Trophoblast cell (in vitro differentiated cells and primary cell): ENCODE results near the gene MAD2L2.

ENCODE experiments used
- DNase-seq, 2 donors: peaks; one replicate each; pipeline ENCODE4 v3.0.0-alpha.2; 2016
- H2AFZ ChIP-seq: 2 replicates; pipeline ENCODE4 v1.6.1; 2013; ENCODE audit warnings: low read length, moderate library complexity, mild to moderate bottlenecking; ENCODE audit not compliant: insufficient read depth, poor library complexity
- H2AK5ac ChIP-seq: 2 replicates; pipeline ENCODE4 v1.6.1; 2013; ENCODE audit warnings: mild to moderate bottlenecking, low read length
- H2BK120ac ChIP-seq: 2 replicates; pipeline ENCODE4 v1.6.1; 2013; ENCODE audit warnings: low read length, mild to moderate bottlenecking, moderate library complexity; ENCODE audit not compliant: insufficient read depth, poor library complexity
- H2BK12ac ChIP-seq: 2 replicates; pipeline ENCODE4 v1.6.1; 2013; ENCODE audit warnings: mild to moderate bottlenecking, low read length, moderate library complexity
- H2BK5ac ChIP-seq: 2 replicates; pipeline ENCODE4 v1.6.1; 2013; ENCODE audit warnings: low read length, low read depth, moderate library complexity, mild to moderate bottlenecking; ENCODE audit not compliant: poor library complexity
- H3K14ac ChIP-seq: 2 replicates; pipeline ENCODE4 v1.6.1; 2013; ENCODE audit warnings: mild to moderate bottlenecking, low read length
- H3K18ac ChIP-seq: 2 replicates; pipeline ENCODE4 v1.6.1; 2013; ENCODE audit warnings: mild to moderate bottlenecking, low read length
- H3K23ac ChIP-seq: 2 replicates; pipeline ENCODE4 v1.6.1; 2013; ENCODE audit warnings: low read length
- H3K27ac ChIP-seq: 2 replicates; pipeline ENCODE4 v1.5.1; 2013; ENCODE audit warnings: low read depth, mild to moderate bottlenecking, inconsistent platforms, low read length, moderate library complexity
- H3K27me3 ChIP-seq: 2 replicates; pipeline ENCODE4 v1.6.1; 2013; ENCODE audit warnings: inconsistent platforms, mild to moderate bottlenecking, low read length, moderate library complexity; ENCODE audit not compliant: insufficient read depth
- H3K36me3 ChIP-seq, 2 experiments: 1 replicate in 1 of 2; 2 replicates in 1 of 2; pipeline ENCODE4 v1.6.1; 2013; ENCODE audit warnings: low read length in 2 of 2, mild to moderate bottlenecking in 2 of 2, moderate library complexity in 1 of 2; ENCODE audit not compliant: insufficient read depth in 2 of 2, control insufficient read depth in 1 of 2
- H3K4ac ChIP-seq: 2 replicates; pipeline ENCODE4 v1.6.1; 2013; ENCODE audit warnings: low read depth, mild to moderate bottlenecking, low read length, moderate library complexity
- H3K4me1 ChIP-seq, 2 experiments: 1 replicate in 1 of 2; 2 replicates in 1 of 2; pipeline ENCODE4 v1.6.1; 2013; ENCODE audit warnings: low read length in 2 of 2, mild to moderate bottlenecking in 2 of 2, moderate library complexity in 1 of 2; ENCODE audit not compliant: insufficient read depth in 2 of 2, control insufficient read depth in 1 of 2
- H3K4me2 ChIP-seq: 2 replicates; pipeline ENCODE4 v1.6.1; 2013; ENCODE audit warnings: inconsistent platforms, mild to moderate bottlenecking, low read length, moderate library complexity
- H3K4me3 ChIP-seq: 2 replicates; pipeline ENCODE4 v1.5.1; 2013; ENCODE audit warnings: mild to moderate bottlenecking, low read depth, low read length, inconsistent platforms
- H3K79me1 ChIP-seq: one replicate; pipeline ENCODE4 v1.6.1; 2013; ENCODE audit warnings: low read length
- H3K79me2 ChIP-seq: 2 replicates; pipeline ENCODE4 v1.6.1; 2013; ENCODE audit warnings: low read length, mild to moderate bottlenecking; ENCODE audit not compliant: control insufficient read depth, insufficient read depth, poor library complexity
- H3K9ac ChIP-seq: 2 replicates; pipeline ENCODE4 v1.6.1; 2013; ENCODE audit warnings: mild to moderate bottlenecking, low read length
- H3K9me3 ChIP-seq: 2 replicates; pipeline ENCODE4 v1.6.1; 2013; ENCODE audit warnings: low read depth, mild to moderate bottlenecking, control low read depth, inconsistent platforms, low read length; ENCODE audit not compliant: insufficient read depth
- H4K12ac ChIP-seq: 2 replicates; pipeline ENCODE4 v1.6.1; 2013; ENCODE audit warnings: low read depth, mild to moderate bottlenecking, low read length, moderate library complexity
- H4K8ac ChIP-seq: 2 replicates; pipeline ENCODE4 v1.6.1; 2013; ENCODE audit warnings: low read depth, mild to moderate bottlenecking, low read length, moderate library complexity
- H4K91ac ChIP-seq: one replicate; pipeline ENCODE4 v1.6.1; 2013; ENCODE audit warnings: low read depth, mild to moderate bottlenecking, low read length, moderate library complexity
- WGBS: extraction: QIAGEN DNeasy Blood & Tissue Kit; methylation state at CpG from one replicate; pipeline ENCODE4 v1.1.7; 2013; ENCODE audit warnings: missing lambda C conversion rate; ENCODE audit not compliant: insufficient read length, insufficient coverage; ENCODE audit errors: extremely low coverage; 5-methylcytosine and 5-hydroxymethylcytosine counted together

Gene MAD2L2

DNA sequence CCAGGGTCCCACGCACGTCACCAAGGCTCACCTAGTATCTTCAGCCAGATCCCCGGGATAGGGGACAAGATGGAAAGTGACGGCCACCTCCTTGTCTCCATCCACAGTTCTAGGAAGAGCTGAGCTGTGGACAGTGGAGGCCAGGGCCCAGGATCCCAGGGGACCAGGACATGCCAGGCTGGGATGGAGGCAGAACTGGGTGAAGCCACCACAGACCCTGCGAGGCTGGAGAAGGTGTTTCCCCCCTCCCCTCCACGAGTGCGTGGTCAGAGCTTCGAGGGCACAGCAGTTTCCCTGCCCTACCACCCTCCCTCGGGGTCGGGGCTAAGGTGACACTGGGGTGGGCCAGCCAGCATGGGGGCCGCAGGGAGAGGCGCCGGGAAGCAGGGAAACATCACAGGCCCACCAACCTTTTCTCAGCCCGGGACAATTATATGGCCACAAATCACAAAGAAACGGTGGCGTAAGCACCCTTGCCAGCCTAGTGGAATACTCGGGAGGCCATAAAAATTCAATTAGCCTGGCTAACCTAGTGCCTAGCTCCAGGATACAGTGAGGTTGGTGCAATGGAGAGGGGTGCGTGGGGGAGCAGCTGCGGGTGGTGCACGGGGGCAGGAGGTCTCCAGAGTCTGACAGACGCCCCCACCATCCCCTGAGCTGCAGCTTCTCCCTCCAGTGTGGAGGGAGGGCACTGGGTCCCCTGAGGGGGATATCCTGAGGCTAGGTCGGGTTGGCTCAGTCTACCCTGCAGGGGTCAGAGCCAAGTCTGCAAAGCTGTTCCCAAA lies 23.9 kb upstream of the MAD2L2 start:
- H3K9ac ChIP-seq, result no peak overlapping the region
- no CpG with 5 or more reads among the region's 22 CpGs for WGBS
- H2AFZ ChIP-seq, result no peak overlapping the region
- H3K36me3 ChIP-seq, result no peaks in the 10 kb centered on the region
- H2BK5ac ChIP-seq, result no peak overlapping the region
- H4K91ac ChIP-seq, result no peak overlapping the region
- H3K4me3 ChIP-seq, result no peak overlapping the region
- no peak overlapping the region for H2BK120ac ChIP-seq
- no peaks in the 10 kb centered on the region for H3K79me1 ChIP-seq
- no peak overlapping the region for H3K23ac ChIP-seq
- H4K12ac ChIP-seq, result no peak overlapping the region
- no peak overlapping the region for H2AK5ac ChIP-seq
- H3K18ac ChIP-seq, result no peak overlapping the region
- no peaks in the 10 kb centered on the region for H3K27me3 ChIP-seq
- H3K27ac ChIP-seq, result no peak overlapping the region
- H3K9me3 ChIP-seq, result peaks cover 6% of the 10 kb centered on the region
- no peak overlapping the region for H2BK12ac ChIP-seq
- H3K79me2 ChIP-seq, result no peaks in the 10 kb centered on the region
- no peak overlapping the region for H4K8ac ChIP-seq
- no peak overlapping the region for H3K4ac ChIP-seq
- no peaks in the 10 kb centered on the region for H3K4me1 ChIP-seq
- H3K14ac ChIP-seq, result no peak overlapping the region
- no peak for DNase-seq
- no peak overlapping the region for H3K4me2 ChIP-seq

DNA sequence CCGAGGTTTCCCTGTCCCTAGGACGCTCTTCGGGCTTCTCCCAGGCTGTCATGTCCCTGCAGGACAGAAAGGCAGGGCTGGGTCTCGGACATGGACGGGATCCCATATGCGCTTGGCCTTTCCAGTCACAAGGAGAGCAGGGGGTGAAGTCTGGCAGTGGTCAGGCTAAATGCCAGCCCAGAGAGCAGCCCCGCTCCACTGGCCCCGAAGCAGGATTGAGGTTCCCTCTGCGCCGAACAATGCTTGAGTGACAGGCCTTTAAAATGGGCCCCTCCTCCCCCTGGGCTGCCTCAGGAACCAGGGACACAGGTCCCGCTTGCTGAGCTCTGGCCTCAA lies 23.2 kb upstream of the MAD2L2 start:
- no peak overlapping the region for H2AK5ac ChIP-seq
- no peak overlapping the region for H3K4me3 ChIP-seq
- no peaks in the 10 kb centered on the region for H3K27me3 ChIP-seq
- H3K9ac ChIP-seq, result no peak overlapping the region
- no peak overlapping the region for H3K4me2 ChIP-seq
- H3K79me1 ChIP-seq, result no peaks in the 10 kb centered on the region
- peaks cover 6% of the 10 kb centered on the region for H3K9me3 ChIP-seq
- no peak overlapping the region for H2BK5ac ChIP-seq
- H4K91ac ChIP-seq, result no peak overlapping the region
- no peak overlapping the region for H2BK12ac ChIP-seq
- H3K18ac ChIP-seq, result no peak overlapping the region
- no peak for DNase-seq
- H4K12ac ChIP-seq, result no peak overlapping the region
- H3K23ac ChIP-seq, result no peak overlapping the region
- no peak overlapping the region for H3K4ac ChIP-seq
- no peak overlapping the region for H2BK120ac ChIP-seq
- H3K79me2 ChIP-seq, result no peaks in the 10 kb centered on the region
- no CpG with 5 or more reads among the region's 11 CpGs for WGBS
- H3K14ac ChIP-seq, result no peak overlapping the region
- no peaks in the 10 kb centered on the region for H3K36me3 ChIP-seq
- H2AFZ ChIP-seq, result no peak overlapping the region
- no peaks in the 10 kb centered on the region for H3K4me1 ChIP-seq
- H4K8ac ChIP-seq, result no peak overlapping the region
- no peak overlapping the region for H3K27ac ChIP-seq

DNA sequence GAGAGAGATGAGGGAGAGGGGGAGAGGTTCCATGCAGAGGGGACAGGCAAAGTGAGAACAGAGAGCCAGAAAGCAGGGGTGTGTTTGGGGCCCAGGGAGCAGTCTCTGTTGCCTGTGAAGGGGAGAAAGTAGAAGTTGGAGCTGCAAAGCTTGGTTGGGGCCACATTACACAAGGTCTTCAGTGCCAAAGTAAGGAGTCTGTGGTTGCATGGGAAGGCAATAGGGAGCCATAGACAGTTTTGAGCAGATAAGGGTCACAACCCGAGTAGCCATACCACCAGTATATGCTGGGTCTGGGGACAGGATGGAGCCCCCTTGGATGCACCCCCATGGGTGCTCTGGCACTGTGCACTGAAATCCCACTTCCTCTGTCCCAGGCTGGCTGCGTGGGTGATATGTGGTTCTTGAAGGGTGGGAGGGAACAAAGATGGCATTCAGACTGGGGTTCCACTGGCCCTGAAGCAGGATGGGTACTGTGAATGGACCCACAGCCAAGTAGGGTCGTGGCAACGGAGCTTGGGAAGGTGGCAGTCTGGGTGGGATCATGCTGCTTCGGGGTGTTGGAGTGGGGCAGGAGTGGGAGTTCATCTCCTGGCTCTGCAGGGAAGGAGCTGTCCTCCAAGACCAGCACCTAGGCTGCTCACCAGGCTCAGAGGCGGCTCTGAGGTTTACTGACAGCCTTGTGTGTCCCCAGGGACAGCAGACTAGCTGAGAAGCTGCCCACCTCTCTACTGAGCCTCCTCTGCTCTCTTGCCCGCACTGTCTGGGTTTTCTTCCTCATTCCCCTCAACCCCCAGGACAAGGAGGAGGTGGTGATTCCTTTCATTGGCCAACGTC lies 22.6 kb upstream of the MAD2L2 start:
- H2AK5ac ChIP-seq, result no peak overlapping the region
- H2BK5ac ChIP-seq, result no peak overlapping the region
- no peak overlapping the region for H2BK120ac ChIP-seq
- H3K4me2 ChIP-seq, result no peak overlapping the region
- no CpG with 5 or more reads among the region's 8 CpGs for WGBS
- no peaks in the 10 kb centered on the region for H3K36me3 ChIP-seq
- no peak overlapping the region for H3K14ac ChIP-seq
- no peak overlapping the region for H4K12ac ChIP-seq
- H3K79me1 ChIP-seq, result no peaks in the 10 kb centered on the region
- no peak overlapping the region for H3K23ac ChIP-seq
- no peak overlapping the region for H4K8ac ChIP-seq
- H3K18ac ChIP-seq, result no peak overlapping the region
- H3K4ac ChIP-seq, result no peak overlapping the region
- DNase-seq, result no peak
- H3K4me1 ChIP-seq, result no peaks in the 10 kb centered on the region
- H2AFZ ChIP-seq, result no peak overlapping the region
- H3K9me3 ChIP-seq, result peaks cover 6% of the 10 kb centered on the region
- H2BK12ac ChIP-seq, result no peak overlapping the region
- H3K9ac ChIP-seq, result no peak overlapping the region
- no peak overlapping the region for H3K4me3 ChIP-seq
- no peak overlapping the region for H4K91ac ChIP-seq
- no peaks in the 10 kb centered on the region for H3K27me3 ChIP-seq
- no peak overlapping the region for H3K27ac ChIP-seq
- H3K79me2 ChIP-seq, result no peaks in the 10 kb centered on the region

DNA sequence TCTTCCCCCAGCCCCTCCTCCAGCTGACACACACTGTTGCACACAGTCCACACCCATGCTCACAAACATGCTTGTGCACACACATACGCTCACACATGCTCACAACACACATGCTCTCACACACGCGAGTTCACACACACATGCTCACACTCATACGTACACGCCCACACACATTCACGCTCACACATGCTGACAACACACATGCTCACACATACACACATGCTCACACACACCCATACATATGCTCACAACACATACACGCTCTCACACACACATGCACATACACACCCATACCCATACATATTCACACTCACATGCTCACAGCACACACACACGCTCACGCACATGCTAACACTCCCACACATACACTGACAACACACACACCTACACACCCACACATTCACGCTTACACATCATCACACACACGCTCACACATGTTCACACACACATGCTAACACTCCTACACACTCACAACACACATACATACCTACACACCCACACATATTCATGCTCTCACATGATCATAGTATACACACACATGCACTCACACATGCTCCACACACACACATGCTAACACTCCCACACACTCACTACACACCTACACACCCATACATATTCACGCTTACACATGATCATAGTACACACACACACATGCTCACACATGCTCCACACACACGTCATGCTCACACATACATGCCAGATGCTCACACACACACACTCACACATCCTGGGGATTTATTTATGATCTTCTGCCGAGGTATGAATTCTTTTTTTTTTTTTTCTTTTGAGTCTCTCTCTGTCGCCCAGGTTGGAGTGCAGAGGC lies 21.2 kb upstream of the MAD2L2 start:
- no peak overlapping the region for H2BK5ac ChIP-seq

More for the DNA sequence above, 21.2 kb upstream of the MAD2L2 start:
- WGBS, result 100% methylated on average over 7 of the region's 15 CpGs
- Histone ChIP-seq H3K4me3 (no peak overlapping the region), H3K79me2 (no peaks in the 10 kb centered on the region), H4K12ac (no peak overlapping the region), H3K4me2 (no peak overlapping the region), H2BK12ac (no peak overlapping the region), H2AK5ac (no peak overlapping the region), H3K27me3 (no peaks in the 10 kb centered on the region), H2AFZ (no peak overlapping the region), H3K18ac (no peak overlapping the region), H3K27ac (no peak overlapping the region), H3K79me1 (no peaks in the 10 kb centered on the region), H3K4me1 (no peaks in the 10 kb centered on the region), H2BK120ac (no peak overlapping the region), H3K23ac (peak overlapping the region; percentile 47), H3K36me3 (no peaks in the 10 kb centered on the region), H3K14ac (no peak overlapping the region), H3K4ac (no peak overlapping the region), H4K8ac (no peak overlapping the region), H3K9me3 (peaks cover 6% of the 10 kb centered on the region), H4K91ac (no peak overlapping the region), H3K9ac (no peak overlapping the region)
- no peak for DNase-seq
